ENCODE measurements around the gene SH2B3.
"Not testable (repeated sequence)": the region's sequence is repeated elsewhere in the genome, so short reads cannot be mapped to it uniquely, and the experiment has no call there.

DNA sequence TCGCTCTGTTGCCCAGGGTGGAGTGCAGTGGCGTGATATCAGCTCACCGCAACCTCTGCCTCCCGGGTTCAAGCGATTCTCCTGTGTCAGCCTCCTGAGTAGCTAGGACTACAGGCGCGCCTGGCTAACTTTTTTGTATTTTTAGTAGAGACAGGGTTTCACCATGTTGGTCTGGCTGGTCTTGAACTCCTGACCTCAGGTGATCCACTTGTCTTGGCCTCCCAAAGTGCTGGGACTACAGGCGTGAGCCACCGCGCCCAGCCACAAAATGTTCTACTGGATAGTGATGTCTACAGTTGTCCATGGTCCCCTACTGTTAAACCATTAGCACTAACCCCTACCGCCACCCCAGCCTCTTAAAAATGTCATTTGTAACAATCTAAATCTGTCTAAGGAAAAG, 54.4 kb downstream of the SH2B3 start:
- not testable (repeated sequence) for TF ChIP-seq CTCF, POLR2A (IDR thresholded peaks at IDR 0.05)

All from thyroid gland (tissue), 4 donors.